Suprapubic skin (tissue), 3 donors: Measurements from ENCODE around the gene EPN2.

Experiments
- POLR2AphosphoS5 ChIP-seq, 3 donors: sonication (generic); formaldehyde crosslinking; IDR thresholded peaks; one replicate each; pipeline ENCODE4 v1.6.1; 2017; ENCODE audit warnings: antibody characterized with exemption in 3 of 3
- TF ChIP-seq, protein P1 (sequence below), 2 donors: fragments of 200-600 bp in 1 of 2; fragments of 450-650 bp in 1 of 2; sonication (generic) in 1 of 2; IDR thresholded peaks; one replicate each; pipeline ENCODE4 v1.5.1; 2016 to 2019; ENCODE audit warnings: antibody characterized with exemption in 2 of 2, mild to moderate bottlenecking in 1 of 2, moderate library complexity in 1 of 2

- TF ChIP-seq, protein P1, sequence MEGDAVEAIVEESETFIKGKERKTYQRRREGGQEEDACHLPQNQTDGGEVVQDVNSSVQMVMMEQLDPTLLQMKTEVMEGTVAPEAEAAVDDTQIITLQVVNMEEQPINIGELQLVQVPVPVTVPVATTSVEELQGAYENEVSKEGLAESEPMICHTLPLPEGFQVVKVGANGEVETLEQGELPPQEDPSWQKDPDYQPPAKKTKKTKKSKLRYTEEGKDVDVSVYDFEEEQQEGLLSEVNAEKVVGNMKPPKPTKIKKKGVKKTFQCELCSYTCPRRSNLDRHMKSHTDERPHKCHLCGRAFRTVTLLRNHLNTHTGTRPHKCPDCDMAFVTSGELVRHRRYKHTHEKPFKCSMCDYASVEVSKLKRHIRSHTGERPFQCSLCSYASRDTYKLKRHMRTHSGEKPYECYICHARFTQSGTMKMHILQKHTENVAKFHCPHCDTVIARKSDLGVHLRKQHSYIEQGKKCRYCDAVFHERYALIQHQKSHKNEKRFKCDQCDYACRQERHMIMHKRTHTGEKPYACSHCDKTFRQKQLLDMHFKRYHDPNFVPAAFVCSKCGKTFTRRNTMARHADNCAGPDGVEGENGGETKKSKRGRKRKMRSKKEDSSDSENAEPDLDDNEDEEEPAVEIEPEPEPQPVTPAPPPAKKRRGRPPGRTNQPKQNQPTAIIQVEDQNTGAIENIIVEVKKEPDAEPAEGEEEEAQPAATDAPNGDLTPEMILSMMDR (IDR thresholded peaks at IDR 0.05) = no peak
- no peak for TF ChIP-seq POLR2AphosphoS5 (IDR thresholded peaks at IDR 0.05)
These were observed 142.3 kb downstream of the EPN2 start for GRCh38 chr17:19379361-19380065.
